Measurements from ENCODE around the gene ARHGAP6.
"Not testable (repeated sequence)": the region's sequence is repeated elsewhere in the genome, so short reads cannot be mapped to it uniquely, and the experiment has no call there.

Gene ARHGAP6

GRCh38 chrX:11579636-11580600 is 85.8 kb downstream of the ARHGAP6 start:
- TF ChIP-seq ISL1 (CRISPR knock-in tag; IDR thresholded peaks at IDR 0.05) (0 out of 2 replicates have a peak, but pooled peaks have one; percentile 21), ZNF8 (CRISPR knock-in tag; IDR thresholded peaks at IDR 0.05) (no peak), TCF4 (CRISPR knock-in tag; IDR thresholded peaks at IDR 0.05; ENCODE audit: borderline replicate concordance) (no peak), ZC3H10 (CRISPR knock-in tag; IDR thresholded peaks at IDR 0.05) (no peak), TOX (CRISPR knock-in tag; IDR thresholded peaks at IDR 0.05; ENCODE audit: borderline replicate concordance) (no peak), GLIS3 (CRISPR knock-in tag; IDR thresholded peaks at IDR 0.05) (no peak), ARNTL (CRISPR knock-in tag; IDR thresholded peaks at IDR 0.05; ENCODE audit: borderline replicate concordance, low read depth) (no peak)
- no peak for ATAC-seq

- not testable (repeated sequence) for ATAC-seq
Measured at GRCh38 chrX:11578301-11578700, 87.4 kb downstream of the ARHGAP6 start.

- TF ChIP-seq PATZ1 (CRISPR knock-in tag; IDR thresholded peaks at IDR 0.05; ENCODE audit: borderline replicate concordance) (no peak), CSRNP3 (CRISPR knock-in tag; IDR thresholded peaks at IDR 0.05) (no peak), ZFP3 (CRISPR knock-in tag; IDR thresholded peaks at IDR 0.05) (no peak), ZNF565 (CRISPR knock-in tag; conservative IDR thresholded peaks at IDR 0.05; ENCODE audit: low read depth) (no peak), POU6F1 (CRISPR knock-in tag; IDR thresholded peaks at IDR 0.05; ENCODE audit: borderline replicate concordance, low read depth) (no peak), ZNF70 (CRISPR knock-in tag; IDR thresholded peaks at IDR 0.05) (no peak), SNAI2 (CRISPR knock-in tag; IDR thresholded peaks at IDR 0.05) (no peak), RARB (CRISPR knock-in tag; IDR thresholded peaks at IDR 0.05) (no peak), ISL1 (CRISPR knock-in tag; IDR thresholded peaks at IDR 0.05) (no peak), GLIS3 (CRISPR knock-in tag; IDR thresholded peaks at IDR 0.05) (no peak), OSR1 (CRISPR knock-in tag; IDR thresholded peaks at IDR 0.05) (no peak), ZFP30 (CRISPR knock-in tag; IDR thresholded peaks at IDR 0.05) (no peak)
- ATAC-seq = no peak
Measured at GRCh38 chrX:11577603-11578002, 88.1 kb downstream of the ARHGAP6 start.

GRCh38 chrX:11575332-11575731 is 90.4 kb downstream of the ARHGAP6 start:
- no peak for ATAC-seq
- TF ChIP-seq SNAI2 (CRISPR knock-in tag; IDR thresholded peaks at IDR 0.05) (no peak), POU6F1 (CRISPR knock-in tag; IDR thresholded peaks at IDR 0.05; ENCODE audit: borderline replicate concordance, low read depth) (no peak), CSDC2 (CRISPR knock-in tag; IDR thresholded peaks at IDR 0.05) (no peak), PPARA (CRISPR knock-in tag; IDR thresholded peaks at IDR 0.05; ENCODE audit: borderline replicate concordance) (no peak), BACH2 (CRISPR knock-in tag; IDR thresholded peaks at IDR 0.05; ENCODE audit: borderline replicate concordance) (no peak), ZC3H10 (CRISPR knock-in tag; IDR thresholded peaks at IDR 0.05) (no peak), PATZ1 (CRISPR knock-in tag; IDR thresholded peaks at IDR 0.05; ENCODE audit: borderline replicate concordance) (no peak), ZFP30 (CRISPR knock-in tag; IDR thresholded peaks at IDR 0.05) (no peak), TSHZ2 (CRISPR knock-in tag; IDR thresholded peaks at IDR 0.05) (no peak), ARNTL (CRISPR knock-in tag; IDR thresholded peaks at IDR 0.05; ENCODE audit: borderline replicate concordance, low read depth) (no peak), RARB (CRISPR knock-in tag; IDR thresholded peaks at IDR 0.05) (no peak), ZNF70 (CRISPR knock-in tag; IDR thresholded peaks at IDR 0.05) (no peak), ZFP3 (CRISPR knock-in tag; IDR thresholded peaks at IDR 0.05) (no peak), GLIS3 (CRISPR knock-in tag; IDR thresholded peaks at IDR 0.05) (no peak), ISL1 (CRISPR knock-in tag; IDR thresholded peaks at IDR 0.05) (no peak), TCF4 (CRISPR knock-in tag; IDR thresholded peaks at IDR 0.05; ENCODE audit: borderline replicate concordance) (no peak), ZNF565 (CRISPR knock-in tag; conservative IDR thresholded peaks at IDR 0.05; ENCODE audit: low read depth) (no peak)
